HG02678 (cell line): Measurements from ENCODE around the gene KDM4D.
"Not testable (repeated sequence)": the region's sequence is repeated elsewhere in the genome, so short reads cannot be mapped to it uniquely, and the experiment has no call there.

Source experiments
- ATAC-seq: cut with Tn5 transposase; IDR thresholded peaks from one replicate; pipeline ENCODE4 v1.9.1; 2021; ENCODE audit warnings: mild to moderate bottlenecking, moderate library complexity; ENCODE audit not compliant: unreplicated experiment

The KDM4D gene

GRCh38 chr11:94973099-94973968 is at the start of gene KDM4D, which contains the start of gene CWC15:
Gene KDM4D, plus strand, starts transcription at chr11:94973709. Its CDS starts 23,664 bp downstream, at chr11:94997373.
Gene CWC15, minus strand, starts transcription at chr11:94973556. Its CDS starts 1,371 bp downstream, at chr11:94972185.
- peak; percentile 100 for ATAC-seq

- no peak for ATAC-seq
Measured at GRCh38 chr11:94924171-94924572, 49.3 kb upstream of the KDM4D start.

- ATAC-seq = no peak
Measured at GRCh38 chr11:94924612-94925011, 48.9 kb upstream of the KDM4D start.

GRCh38 chr11:94925422-94926270 is 47.9 kb upstream of the KDM4D start:
- ATAC-seq = peak; percentile 74

- ATAC-seq = no peak
Measured at GRCh38 chr11:94926271-94926625, 47.3 kb upstream of the KDM4D start.

- no peak for ATAC-seq
Measured at GRCh38 chr11:94926698-94927237, 46.7 kb upstream of the KDM4D start.

GRCh38 chr11:94928117-94928990 is 45.2 kb upstream of the KDM4D start:
- no peak for ATAC-seq

- ATAC-seq = not testable (repeated sequence)
Measured at GRCh38 chr11:94932072-94932471, 41.4 kb upstream of the KDM4D start.

- no peak for ATAC-seq
Measured at GRCh38 chr11:94932503-94932902, 41.0 kb upstream of the KDM4D start.

GRCh38 chr11:94933223-94934130 is 40.0 kb upstream of the KDM4D start:
- no peak for ATAC-seq

GRCh38 chr11:94934362-94934761 is 39.1 kb upstream of the KDM4D start:
- no peak for ATAC-seq

- ATAC-seq = no peak
Measured at GRCh38 chr11:94934846-94935245, 38.7 kb upstream of the KDM4D start.

- no peak for ATAC-seq
Measured at GRCh38 chr11:94938095-94939055, 35.1 kb upstream of the KDM4D start.

- ATAC-seq = no peak
Measured at GRCh38 chr11:94939346-94939745, 34.2 kb upstream of the KDM4D start.

- ATAC-seq = no peak
Measured at GRCh38 chr11:94941131-94941530, 32.4 kb upstream of the KDM4D start.

- ATAC-seq = peak; percentile 52
Measured at GRCh38 chr11:94946812-94947211, 26.7 kb upstream of the KDM4D start.

- no peak for ATAC-seq
Measured at GRCh38 chr11:94948070-94948617, 25.4 kb upstream of the KDM4D start.

- no peak for ATAC-seq
Measured at GRCh38 chr11:94954753-94955152, 18.8 kb upstream of the KDM4D start.
